ENCODE results near the gene RSPH6A. TPM values are rescaled to one million over a fixed set of nuclear protein-coding genes. Genes with fewer than 3 reads are reported as not detected.
A peak's percentile ranks its signal among the peaks of the same experiment; 100 is the strongest.

RSPH6A gene
- total RNA-seq, 4 donors from 2014 or later: 0.38 to 0.68 TPM; not detected in 2

DNA sequence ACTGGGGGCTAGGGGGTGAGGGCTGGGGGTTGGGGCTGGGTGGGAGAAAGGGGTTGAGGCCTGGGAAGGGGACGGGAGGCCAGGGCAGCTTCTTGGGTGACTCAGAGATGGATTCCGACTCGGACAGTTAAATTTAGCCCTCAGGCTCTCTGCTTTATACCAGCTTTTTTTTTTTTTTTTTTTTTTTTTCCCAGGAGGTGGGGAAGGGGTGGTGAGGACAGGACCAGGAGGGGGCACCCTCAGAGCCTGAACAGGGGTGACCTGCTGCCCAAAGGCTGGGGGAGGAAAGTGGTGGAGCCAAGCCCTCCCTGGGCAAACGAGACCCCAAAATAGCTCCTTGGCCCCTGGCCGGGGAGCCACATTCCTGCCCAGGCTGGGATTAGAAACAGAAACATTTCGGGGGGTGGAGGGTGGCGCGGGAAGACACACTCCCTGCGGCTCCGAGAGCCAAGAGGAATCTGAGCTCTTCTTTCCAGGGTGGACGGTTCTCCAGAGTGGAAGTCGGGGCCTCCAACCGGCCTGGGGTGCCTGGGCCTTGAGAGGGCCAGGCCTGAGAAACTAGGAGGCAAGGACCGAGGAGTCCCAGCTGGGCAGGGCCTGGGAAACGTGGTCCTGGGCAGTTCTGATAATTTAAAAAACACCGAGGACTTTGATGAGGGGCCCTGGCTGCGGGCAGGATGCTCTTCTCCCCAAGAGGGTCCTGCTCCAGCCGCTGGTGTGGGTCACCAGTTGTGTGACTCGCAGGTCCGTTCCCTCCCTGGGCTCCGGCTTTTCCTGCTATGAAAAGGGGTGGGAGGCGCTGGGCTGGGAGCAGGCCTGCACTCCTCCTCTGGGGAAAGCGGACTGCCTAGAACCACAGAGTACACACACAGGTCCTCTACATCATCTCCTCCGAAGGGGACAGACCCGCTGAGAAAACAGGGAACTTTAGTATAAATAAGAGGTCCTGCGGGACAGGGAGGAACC, 32.0 kb downstream of the RSPH6A start:
- peaks cover 67% of the 10 kb centered on the region for H3K4me1 ChIP-seq
- H3K4me3 ChIP-seq: peak overlapping the region; percentile 51
- no peaks in the 10 kb centered on the region for H3K27me3 ChIP-seq
- no peak for DNase-seq (ENCODE audit: low spot score in 2 of 2)
- H3K27ac ChIP-seq: peak overlapping the region; percentile 84
- 40% methylated on average over 25 of the region's 26 CpGs for WGBS
- H3K9me3 ChIP-seq: no peaks in the 10 kb centered on the region
- TF ChIP-seq POLR2A (IDR thresholded peaks at IDR 0.05) (no peak), POLR2AphosphoS5 (IDR thresholded peaks at IDR 0.05) (peak in 1 of 3 donors; percentile 11), EP300 (IDR thresholded peaks at IDR 0.05) (no peak)
- TF ChIP-seq, protein P1, sequence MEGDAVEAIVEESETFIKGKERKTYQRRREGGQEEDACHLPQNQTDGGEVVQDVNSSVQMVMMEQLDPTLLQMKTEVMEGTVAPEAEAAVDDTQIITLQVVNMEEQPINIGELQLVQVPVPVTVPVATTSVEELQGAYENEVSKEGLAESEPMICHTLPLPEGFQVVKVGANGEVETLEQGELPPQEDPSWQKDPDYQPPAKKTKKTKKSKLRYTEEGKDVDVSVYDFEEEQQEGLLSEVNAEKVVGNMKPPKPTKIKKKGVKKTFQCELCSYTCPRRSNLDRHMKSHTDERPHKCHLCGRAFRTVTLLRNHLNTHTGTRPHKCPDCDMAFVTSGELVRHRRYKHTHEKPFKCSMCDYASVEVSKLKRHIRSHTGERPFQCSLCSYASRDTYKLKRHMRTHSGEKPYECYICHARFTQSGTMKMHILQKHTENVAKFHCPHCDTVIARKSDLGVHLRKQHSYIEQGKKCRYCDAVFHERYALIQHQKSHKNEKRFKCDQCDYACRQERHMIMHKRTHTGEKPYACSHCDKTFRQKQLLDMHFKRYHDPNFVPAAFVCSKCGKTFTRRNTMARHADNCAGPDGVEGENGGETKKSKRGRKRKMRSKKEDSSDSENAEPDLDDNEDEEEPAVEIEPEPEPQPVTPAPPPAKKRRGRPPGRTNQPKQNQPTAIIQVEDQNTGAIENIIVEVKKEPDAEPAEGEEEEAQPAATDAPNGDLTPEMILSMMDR (IDR thresholded peaks at IDR 0.05): no peak
- H3K36me3 ChIP-seq: peaks cover 26% of the 10 kb centered on the region

DNA sequence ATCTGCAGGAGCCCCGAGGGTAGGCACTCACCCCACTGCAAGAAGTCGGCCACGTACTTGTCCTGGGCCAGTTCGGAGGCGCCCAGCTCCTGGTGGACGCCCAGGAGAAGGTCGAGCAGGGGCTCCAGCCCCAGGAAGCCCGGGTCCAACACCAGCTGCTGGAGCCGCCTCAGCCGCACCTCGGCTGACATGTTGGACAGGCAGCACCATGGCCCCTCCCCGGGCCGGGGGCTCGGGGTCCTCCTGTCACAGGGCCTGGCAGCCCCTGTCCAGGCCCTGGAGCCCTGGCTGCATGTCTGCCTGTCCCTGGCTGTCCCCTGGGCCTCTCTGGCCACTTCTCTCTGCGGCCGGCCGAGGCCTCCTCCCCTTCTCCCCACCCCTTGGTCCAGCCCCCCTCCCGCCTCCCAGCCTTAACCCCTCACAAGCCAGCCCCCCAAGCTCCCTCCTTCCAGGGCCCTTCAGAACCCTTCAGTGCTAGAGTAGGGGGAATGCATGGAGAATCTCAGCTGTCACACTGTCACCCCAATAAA, 32.9 kb downstream of the RSPH6A start, which contains the start of gene DMPK:
DMPK (minus strand) TSS at position 329 of the 530 bp plus-strand sequence; CDS start at position 191, 138 bp downstream.
- no peaks in the 10 kb centered on the region for H3K9me3 ChIP-seq
- WGBS: 9% methylated on average over 6 of the region's 18 CpGs
- peak within 1 kb of the TSS; percentile 84 for H3K27ac ChIP-seq
- TF ChIP-seq, protein P1 (IDR thresholded peaks at IDR 0.05): no peak
- TF ChIP-seq POLR2AphosphoS5 (IDR thresholded peaks at IDR 0.05) (no peak), EP300 (IDR thresholded peaks at IDR 0.05) (no peak), POLR2A (IDR thresholded peaks at IDR 0.05) (no peak)
- H3K27me3 ChIP-seq: no peaks in the 10 kb centered on the region
- peaks cover 29% of the 10 kb centered on the region for H3K36me3 ChIP-seq
- peaks cover 67% of the 10 kb centered on the region for H3K4me1 ChIP-seq
- H3K4me3 ChIP-seq: peak within 1 kb of the TSS; percentile 51
- DNase-seq (ENCODE audit: low spot score in 2 of 2): no peak

- 34% methylated on average over 11 of the region's 17 CpGs for WGBS
- H3K4me3 ChIP-seq: peak overlapping the region; percentile 51
- no peaks in the 10 kb centered on the region for H3K9me3 ChIP-seq
- TF ChIP-seq EP300 (IDR thresholded peaks at IDR 0.05): no peak
- TF ChIP-seq, protein P1 (IDR thresholded peaks at IDR 0.05): no peak
- TF ChIP-seq POLR2A (IDR thresholded peaks at IDR 0.05): no peak
- no peak for TF ChIP-seq POLR2AphosphoS5 (IDR thresholded peaks at IDR 0.05)
- peaks cover 67% of the 10 kb centered on the region for H3K4me1 ChIP-seq
- peak overlapping the region; percentile 84 for H3K27ac ChIP-seq
- peaks cover 29% of the 10 kb centered on the region for H3K36me3 ChIP-seq
- no peaks in the 10 kb centered on the region for H3K27me3 ChIP-seq
- DNase-seq (ENCODE audit: low spot score in 2 of 2): no peak
Observed at GRCh38 chr19:45781214-45782161, 33.6 kb downstream of the RSPH6A start.

DNA sequence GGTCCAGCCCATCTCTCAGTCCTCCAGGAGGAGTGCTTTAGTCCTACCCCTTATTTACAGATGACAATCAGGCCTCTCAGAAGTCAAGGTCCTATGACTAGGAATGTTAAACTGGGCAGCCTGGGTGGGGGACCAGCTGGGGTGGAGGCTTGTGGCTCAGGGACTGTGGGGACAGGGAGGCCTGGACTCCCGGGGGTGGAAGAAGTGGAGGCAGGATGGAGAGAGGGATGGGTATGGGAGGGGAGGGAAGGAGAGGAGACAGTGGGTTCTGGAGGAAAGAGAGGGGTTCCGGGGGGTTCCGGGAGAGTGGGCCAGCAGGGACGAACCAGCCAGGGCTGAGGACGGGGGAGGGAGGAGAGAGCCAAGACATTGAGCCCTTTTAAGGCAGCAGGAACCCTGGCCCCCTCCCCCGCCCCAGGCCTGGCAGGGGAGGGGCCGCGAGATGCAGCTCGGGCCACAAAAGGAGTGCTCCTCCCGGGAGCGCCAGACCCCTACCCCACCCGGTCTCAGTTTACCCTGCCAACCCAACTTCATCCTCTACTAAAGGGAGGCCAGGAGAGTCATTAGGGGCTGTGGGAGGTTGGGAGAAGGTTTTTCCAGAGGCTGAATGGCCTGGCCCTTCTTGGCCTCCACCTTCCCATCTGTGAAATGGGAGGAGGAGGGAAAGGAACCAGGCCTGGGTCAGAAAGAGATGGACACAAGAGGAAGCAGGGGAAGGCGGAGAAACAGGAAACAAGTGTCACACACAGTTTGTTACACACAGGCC, 34.5 kb downstream of the RSPH6A start:
- H3K27me3 ChIP-seq: no peaks in the 10 kb centered on the region
- peaks cover 20% of the 10 kb centered on the region for H3K36me3 ChIP-seq
- DNase-seq (ENCODE audit: low spot score in 2 of 2): no peak
- no peaks in the 10 kb centered on the region for H3K9me3 ChIP-seq
- TF ChIP-seq, protein P1 (IDR thresholded peaks at IDR 0.05): no peak
- TF ChIP-seq POLR2A (IDR thresholded peaks at IDR 0.05) (no peak), EP300 (IDR thresholded peaks at IDR 0.05) (no peak), POLR2AphosphoS5 (IDR thresholded peaks at IDR 0.05) (no peak)
- H3K4me3 ChIP-seq: peak overlapping the region; percentile 51
- no peak overlapping the region for H3K27ac ChIP-seq
- peaks cover 61% of the 10 kb centered on the region for H3K4me1 ChIP-seq
- 37% methylated on average over 11 of the region's 13 CpGs for WGBS

Measured in suprapubic skin (tissue), 4 donors.